A549 (cell line): ENCODE measurements around the gene ALDH1A2. TPM values are rescaled to one million over a fixed set of nuclear protein-coding genes. Genes with fewer than 3 reads are reported as not detected.
"Not testable (repeated sequence)": the region's sequence is repeated elsewhere in the genome, so short reads cannot be mapped to it uniquely, and the experiment has no call there.

Experiments used
- ATAC-seq, 2 experiments: fragments of 200-7000 bp in 1 of 2; fragments of >200 bp in 1 of 2; cut with Nextera tagmentation in 1 of 2; cut with Tn5 transposase in 1 of 2; 3 replicates each; pipeline versions ENCODE4 v1.8.0 to v1.9.1; 2018 to 2020; ENCODE audit warnings: mild to moderate bottlenecking in 1 of 2, moderate library complexity in 1 of 2
- CTCF ChIA-PET: fragments of 300-600 bp; sonication (Branson Sonifier 250); formaldehyde crosslinking; extraction: SDS; loops from one replicate; lab custom pipeline; 2021; ENCODE audit warnings: antibody characterized with exemption, inconsistent platforms; lab: Yijun Ruan, JAX
- POLR2A ChIA-PET: fragments of 350-600 bp; formaldehyde crosslinking; extraction: SDS; loops from one replicate; lab custom pipeline; 2021; ENCODE audit warnings: antibody characterized with exemption, inconsistent platforms; lab: Yijun Ruan, JAX
- DNase-seq, 2 experiments: peaks; one replicate each; pipeline versions ENCODE4 v3.0.0 to v3.0.0-alpha.2; 2011 to 2016; ENCODE audit warnings: low read depth in 1 of 2, low spot score in 1 of 2
- FAIRE-seq: peaks from 2 replicates; lab custom pipeline; 2011; peaks lifted over from hg19 to GRCh38; lab: Jason Lieb, UNC
- H3K27ac ChIP-seq, 2 experiments: fragments of >200 bp; sonication (Bioruptor Twin); formaldehyde crosslinking; 3 replicates each; pipeline ENCODE4 v1.5.1; 2016 to 2017
- H3K4me1 ChIP-seq: fragments of >200 bp; sonication (Bioruptor Twin); formaldehyde crosslinking; 3 replicates; pipeline ENCODE4 v1.6.1; 2016
- H3K4me2 ChIP-seq: fragments of >200 bp; sonication (Bioruptor Twin); formaldehyde crosslinking; 3 replicates; pipeline ENCODE4 v1.6.1; 2016
- H3K4me3 ChIP-seq: fragments of >200 bp; sonication (Bioruptor Twin); formaldehyde crosslinking; 3 replicates; pipeline ENCODE4 v1.5.1; 2016
- H3K9me3 ChIP-seq: fragments of >200 bp; sonication (Bioruptor Twin); formaldehyde crosslinking; 3 replicates; pipeline ENCODE4 v1.6.1; 2016
- CBX2 ChIP-seq: fragments of 200-600 bp; sonication (generic); IDR thresholded peaks from 2 replicates; pipeline ENCODE4 v1.6.1; 2016; ENCODE audit warnings: low read depth, mild to moderate bottlenecking, borderline replicate concordance
- CEBPB ChIP-seq, 2 experiments: fragments of >200 bp in 1 of 2; sonication (Bioruptor Twin) in 1 of 2; formaldehyde crosslinking in 1 of 2; IDR thresholded peaks; 2 replicates each; pipeline ENCODE4 v1.6.1; 2012 to 2016
- CHD4 ChIP-seq: fragments of 200-600 bp; sonication (generic); IDR thresholded peaks from 2 replicates; pipeline ENCODE4 v1.6.1; 2016; ENCODE audit warnings: antibody characterized with exemption, mild to moderate bottlenecking, borderline replicate concordance
- E2F6 ChIP-seq: IDR thresholded peaks from 2 replicates; pipeline ENCODE4 v1.6.1; 2012; ENCODE audit warnings: low read depth, borderline replicate concordance
- ELK1 ChIP-seq: fragments of 150-350 bp; IDR thresholded peaks from 2 replicates; pipeline ENCODE4 v1.6.1; 2014; ENCODE audit warnings: low read depth, mild to moderate bottlenecking, low read length
- FOXS1 ChIP-seq: fragments of 250-450 bp; sonication (Bioruptor Pico); IDR thresholded peaks from 2 replicates; pipeline ENCODE4 v1.5.0; 2020; ENCODE audit warnings: mild to moderate bottlenecking, moderate library complexity
- GATA3 ChIP-seq: IDR thresholded peaks from 2 replicates; pipeline ENCODE4 v1.6.1; 2012; ENCODE audit warnings: borderline replicate concordance
- HEYL ChIP-seq: fragments of 250-450 bp; sonication (Bioruptor Pico); IDR thresholded peaks from 2 replicates; pipeline ENCODE4 v1.8.0; 2021; ENCODE audit warnings: mild to moderate bottlenecking, moderate library complexity
- HOXA7 ChIP-seq: fragments of 250-450 bp; sonication (Bioruptor Pico); IDR thresholded peaks from 2 replicates; pipeline ENCODE4 v1.5.0; 2020; ENCODE audit warnings: mild to moderate bottlenecking, moderate library complexity
- HOXB5 ChIP-seq: fragments of 250-450 bp; sonication (Bioruptor Pico); IDR thresholded peaks from 2 replicates; pipeline ENCODE4 v1.5.0; 2020; ENCODE audit warnings: mild to moderate bottlenecking, moderate library complexity
- JUNB ChIP-seq: fragments of >200 bp; sonication (Bioruptor Twin); formaldehyde crosslinking; IDR thresholded peaks from 2 replicates; pipeline ENCODE4 v1.6.1; 2016
- MAFK ChIP-seq: fragments of 450-650 bp; IDR thresholded peaks from 2 replicates; pipeline ENCODE4 v1.6.1; 2014; ENCODE audit not compliant: partially characterized antibody
- MAZ ChIP-seq: fragments of 150-350 bp; IDR thresholded peaks from 2 replicates; pipeline ENCODE4 v1.6.1; 2014; ENCODE audit warnings: antibody characterized with exemption, low read depth, low read length, borderline replicate concordance
- NFE2L2 ChIP-seq: fragments of 150-350 bp; conservative IDR thresholded peaks from 2 replicates; pipeline ENCODE4 v1.6.1; 2014; ENCODE audit warnings: low read length
- PHF8 ChIP-seq: fragments of 200-600 bp; sonication (generic); IDR thresholded peaks from 2 replicates; pipeline ENCODE4 v1.6.1; 2016; ENCODE audit warnings: low read depth, mild to moderate bottlenecking, antibody characterized with exemption, moderate library complexity, borderline replicate concordance
- POLR2AphosphoS2 ChIP-seq: conservative IDR thresholded peaks from 2 replicates; pipeline ENCODE4 v1.6.1; 2012; ENCODE audit warnings: low read length, improper control_type of control experiment, inconsistent platforms
- RAD21 ChIP-seq, 2 experiments: fragments of >200 bp in 1 of 2; sonication (Bioruptor Twin) in 1 of 2; formaldehyde crosslinking in 1 of 2; IDR thresholded peaks in 1 of 2; conservative IDR thresholded peaks in 1 of 2; 2 replicates in 1 of 2; 3 replicates in 1 of 2; pipeline ENCODE4 v1.6.1; 2012 to 2018; ENCODE audit warnings: inconsistent platforms in 1 of 2
- RCOR1 ChIP-seq: fragments of 150-350 bp; IDR thresholded peaks from 2 replicates; pipeline ENCODE4 v1.6.1; 2014; ENCODE audit warnings: antibody characterized with exemption, low read length, low read depth
- TP53 ChIP-seq: fragments of 250-450 bp; sonication (Bioruptor Pico); IDR thresholded peaks from 2 replicates; pipeline ENCODE4 v1.5.0; 2021; ENCODE audit warnings: mild to moderate bottlenecking, moderate library complexity
- whole genome bisulfite sequencing: methylation state at CpG from one replicate; pipeline ENCODE4 v1.1.6; 2017; ENCODE audit errors: missing lambda C conversion rate; 5-methylcytosine and 5-hydroxymethylcytosine counted together
- polyA plus RNA-seq, 4 experiments: library from polyadenylated mRNA; depleted of rRNA in 3 of 4; stranded (reverse); fragments of >200 nt; fragmentation: RNase III in 1 of 4; extraction: RNeasy Plus Mini Kit Qiagen cat#74134 plus additional on column Dnase treatment in 1 of 4; gene quantifications; 2 replicates in 3 of 4; 3 replicates in 1 of 4; pipeline ENCODE4 v1.2.3, GENCODE V29; 2011 to 2017
- TF ChIP-seq, protein P1 (sequence below): fragments of >200 bp; sonication (Bioruptor Twin); formaldehyde crosslinking; IDR thresholded peaks from 2 replicates; pipeline ENCODE4 v1.6.1; 2016
- TF ChIP-seq, protein P2 (sequence below): fragments of 450-650 bp; IDR thresholded peaks from 2 replicates; pipeline ENCODE4 v1.6.1; 2014; ENCODE audit warnings: antibody characterized with exemption

Gene ALDH1A2
- polyA plus RNA-seq, 2 of the 4 experiments (the other 2 are of a cell fraction) = 0.23 to 0.35 TPM

- 23% methylated on average over 2 of the region's 2 CpGs for WGBS
- FAIRE-seq = no peak
- Histone ChIP-seq H3K4me1 (no peaks in the 10 kb centered on the region), H3K9me3 (peaks cover 9% of the 10 kb centered on the region; the same call in 2 of the 3 replicates), H3K4me3 (no peak overlapping the region), H3K4me2 (no peak overlapping the region), H3K27ac (no peak overlapping the region)
- ATAC-seq = no peak
- ChIA-PET CTCF (interaction anchor here (0.7 to 1.1 kb wide), 3 partner anchors 10 to 633 kb away, joined by 3 read pairs; no protein-coding TSS in a partner anchor), POLR2A (no interaction called here)
- DNase-seq = no peak
- no peak for TF ChIP-seq CBX2
- TF ChIP-seq CEBPB (IDR thresholded peaks at IDR 0.05) = no peak
Observed at GRCh38 chr15:58010983-58011382, 54.5 kb downstream of the ALDH1A2 start.

DNA sequence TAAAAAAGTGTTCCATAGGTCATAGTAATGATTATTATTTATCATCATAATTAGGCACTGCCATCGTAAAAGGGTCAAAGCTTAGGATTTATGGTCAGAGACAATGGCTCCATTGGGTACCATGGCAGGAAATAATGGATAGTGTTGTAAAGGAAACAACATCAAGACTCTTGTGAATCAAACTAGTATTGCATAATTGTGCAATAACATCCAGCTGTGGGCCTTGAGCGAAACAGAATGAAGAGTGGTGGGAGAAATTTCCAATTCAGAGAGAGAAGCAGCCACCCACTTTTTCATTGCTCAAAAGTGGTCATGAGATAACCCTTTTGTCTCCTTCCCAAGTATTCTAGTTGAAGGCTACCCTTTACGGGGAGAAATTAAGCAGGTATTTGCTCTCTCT, 61.7 kb downstream of the ALDH1A2 start:
- H3K9me3 ChIP-seq = peaks cover 9% of the 10 kb centered on the region; the same call in 2 of the 3 replicates
- no peaks in the 10 kb centered on the region for H3K4me1 ChIP-seq
- no peak for ATAC-seq
- H3K4me2 ChIP-seq = no peak overlapping the region
- H3K27ac ChIP-seq = no peak overlapping the region
- no peak overlapping the region for H3K4me3 ChIP-seq
- 37% methylated on average over 3 of the region's 3 CpGs for WGBS
- TF ChIP-seq GATA3 (no peak), E2F6 (no peak), NFE2L2 (no peak), HEYL (CRISPR knock-in tag) (no peak)
- TF ChIP-seq, protein P1, sequence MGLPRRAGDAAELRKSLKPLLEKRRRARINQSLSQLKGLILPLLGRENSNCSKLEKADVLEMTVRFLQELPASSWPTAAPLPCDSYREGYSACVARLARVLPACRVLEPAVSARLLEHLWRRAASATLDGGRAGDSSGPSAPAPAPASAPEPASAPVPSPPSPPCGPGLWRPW = no peak
- TF ChIP-seq, all 56 proteins: peak for 0
- ChIA-PET POLR2A (no interaction called here), CTCF (no interaction called here)
- DNase-seq (no peak), FAIRE-seq (peak; percentile 51)

- no peak for FAIRE-seq
- ATAC-seq = no peak
- H3K4me1 ChIP-seq = no peaks in the 10 kb centered on the region
- no peak overlapping the region for H3K4me3 ChIP-seq
- no peak for TF ChIP-seq HOXA7 (CRISPR knock-in tag)
- TF ChIP-seq MAZ = no peak
- TF ChIP-seq, protein P2, sequence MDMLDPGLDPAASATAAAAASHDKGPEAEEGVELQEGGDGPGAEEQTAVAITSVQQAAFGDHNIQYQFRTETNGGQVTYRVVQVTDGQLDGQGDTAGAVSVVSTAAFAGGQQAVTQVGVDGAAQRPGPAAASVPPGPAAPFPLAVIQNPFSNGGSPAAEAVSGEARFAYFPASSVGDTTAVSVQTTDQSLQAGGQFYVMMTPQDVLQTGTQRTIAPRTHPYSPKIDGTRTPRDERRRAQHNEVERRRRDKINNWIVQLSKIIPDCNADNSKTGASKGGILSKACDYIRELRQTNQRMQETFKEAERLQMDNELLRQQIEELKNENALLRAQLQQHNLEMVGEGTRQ = no peak
- TF ChIP-seq JUNB = no peak
- TF ChIP-seq ELK1 = no peak
- no peak for TF ChIP-seq MAFK
- no peak for TF ChIP-seq POLR2AphosphoS2
- no peak for TF ChIP-seq TP53 (CRISPR knock-in tag)
- no peak for TF ChIP-seq HOXB5 (CRISPR knock-in tag)
- TF ChIP-seq RCOR1 = no peak
- TF ChIP-seq FOXS1 (CRISPR knock-in tag) = no peak
- no peak for TF ChIP-seq PHF8
- TF ChIP-seq CHD4 = no peak
- no peak for TF ChIP-seq RAD21 (conservative IDR thresholded peaks at IDR 0.05 in 1 of 2, IDR thresholded peaks at IDR 0.05 in 1 of 2)
- no peak overlapping the region for H3K4me2 ChIP-seq
- WGBS = 6% methylated on average over 6 of the region's 6 CpGs
- ChIA-PET POLR2A (no interaction called here), CTCF (no interaction called here)
- H3K27ac ChIP-seq = no peak overlapping the region
- H3K9me3 ChIP-seq = peaks cover 9% of the 10 kb centered on the region; the same call in 2 of the 3 replicates
- no peak for DNase-seq
Observed at GRCh38 chr15:58002338-58003126, 63.0 kb downstream of the ALDH1A2 start.

GRCh38 chr15:57999699-58000098, 65.8 kb downstream of the ALDH1A2 start:
- 0% methylated on average over 2 of the region's 2 CpGs for WGBS
- FAIRE-seq, H3K4me1 ChIP-seq, H3K9me3 ChIP-seq, DNase-seq, H3K4me3 ChIP-seq, POLR2A ChIA-PET, ATAC-seq, H3K4me2 ChIP-seq, H3K27ac ChIP-seq: not testable (repeated sequence)
- CTCF ChIA-PET = interaction anchor here (0.8 to 1.7 kb wide), 2 partner anchors 31 to 67 kb away, joined by 3 to 6 read pairs; no protein-coding TSS in a partner anchor
